Mesendoderm (in vitro differentiated cells): ENCODE results near the gene ATP13A5.
A peak's percentile ranks its signal among the peaks of the same experiment; 100 is the strongest.

Experiments used
- DNase-seq: peaks from one replicate; pipeline ENCODE4 v3.0.0; 2013
- H2AK5ac ChIP-seq: 2 replicates; pipeline ENCODE4 v1.6.1; 2013; ENCODE audit warnings: low read length, inconsistent platforms
- H2BK120ac ChIP-seq: 2 replicates; pipeline ENCODE4 v1.6.1; 2013; ENCODE audit warnings: low read depth, mild to moderate bottlenecking, low read length, moderate library complexity, mixed read lengths
- H2BK15ac ChIP-seq: replicated peaks from 2 replicates; pipeline ENCODE4 v1.6.1; 2013; ENCODE audit warnings: low read depth, mild to moderate bottlenecking, moderate library complexity
- H2BK5ac ChIP-seq: 2 replicates; pipeline ENCODE4 v1.6.1; 2013; ENCODE audit warnings: low read length, inconsistent platforms
- H3K18ac ChIP-seq: 2 replicates; pipeline ENCODE4 v1.6.1; 2013; ENCODE audit warnings: mild to moderate bottlenecking, low read length, mixed read lengths
- H3K23ac ChIP-seq: one replicate; pipeline ENCODE4 v1.6.1; 2013; ENCODE audit warnings: low read length
- H3K27ac ChIP-seq: 2 replicates; pipeline ENCODE4 v1.5.1; 2013; ENCODE audit warnings: low read depth, mild to moderate bottlenecking, inconsistent platforms, low read length, moderate library complexity
- H3K27me3 ChIP-seq: 2 replicates; pipeline ENCODE4 v1.6.1; 2013; ENCODE audit warnings: low read length, control low read depth, mild to moderate bottlenecking, inconsistent platforms; ENCODE audit not compliant: insufficient read depth, poor library complexity
- H3K36me3 ChIP-seq: 2 replicates; pipeline ENCODE4 v1.6.1; 2013; ENCODE audit warnings: low read length, inconsistent platforms; ENCODE audit not compliant: control insufficient read depth, insufficient read depth
- H3K4ac ChIP-seq: one replicate; pipeline ENCODE4 v1.6.1; 2013; ENCODE audit warnings: low read depth, mild to moderate bottlenecking, low read length, moderate library complexity
- H3K4me1 ChIP-seq: 2 replicates; pipeline ENCODE4 v1.6.1; 2013; ENCODE audit warnings: low read depth, low read length, inconsistent platforms; ENCODE audit not compliant: control insufficient read depth
- H3K4me2 ChIP-seq: 2 replicates; pipeline ENCODE4 v1.6.1; 2013; ENCODE audit warnings: low read length
- H3K4me3 ChIP-seq: 2 replicates; pipeline ENCODE4 v1.5.1; 2013; ENCODE audit warnings: mild to moderate bottlenecking, low read length
- H3K56ac ChIP-seq: one replicate; pipeline ENCODE4 v1.6.1; 2013; ENCODE audit warnings: low read length
- H3K79me1 ChIP-seq: 2 replicates; pipeline ENCODE4 v1.6.1; 2013; ENCODE audit warnings: low read length, inconsistent platforms
- H3K79me2 ChIP-seq: 2 replicates; pipeline ENCODE4 v1.6.1; 2013; ENCODE audit warnings: mild to moderate bottlenecking, low read length; ENCODE audit not compliant: control insufficient read depth, insufficient read depth
- H3K9ac ChIP-seq: 2 replicates; pipeline ENCODE4 v1.6.1; 2013; ENCODE audit warnings: low read length, inconsistent platforms
- H4K5ac ChIP-seq: one replicate; pipeline ENCODE4 v1.6.1; 2013; ENCODE audit warnings: low read length
- H4K8ac ChIP-seq: one replicate; pipeline ENCODE4 v1.6.1; 2013; ENCODE audit warnings: low read depth, mild to moderate bottlenecking, control low read depth, low read length, moderate library complexity
- WGBS: extraction: QIAGEN DNeasy Blood & Tissue Kit; methylation state at CpG from one replicate; pipeline ENCODE4 v1.1.7; 2013; ENCODE audit warnings: low lambda C conversion rate, missing lambda C conversion rate; ENCODE audit not compliant: insufficient coverage; ENCODE audit errors: extremely low coverage; 5-methylcytosine and 5-hydroxymethylcytosine counted together

ATP13A5 gene

DNA sequence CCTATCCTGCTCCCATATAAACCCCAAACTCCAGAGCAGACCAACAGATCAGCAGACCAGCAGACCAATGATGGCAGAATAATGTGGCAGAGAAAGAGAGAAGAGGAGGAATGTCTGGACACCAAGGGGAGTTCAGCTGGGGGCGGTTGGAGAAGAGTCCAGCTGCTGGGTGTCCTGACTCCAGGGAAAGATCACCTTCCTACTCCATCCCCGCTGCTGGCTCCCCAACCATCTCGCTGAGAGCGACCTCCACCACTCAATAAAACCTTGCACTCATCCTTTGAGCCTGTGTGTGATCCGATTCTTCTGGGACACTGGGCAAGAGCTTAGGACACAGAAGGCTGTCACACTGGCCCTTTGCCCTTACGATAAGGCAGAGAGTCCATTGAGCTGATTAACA lies 150.3 kb downstream of the ATP13A5 start:
- no peak overlapping the region for H3K27ac ChIP-seq
- DNase-seq, result no peak
- H3K79me1 ChIP-seq, result no peaks in the 10 kb centered on the region
- no peak overlapping the region for H2BK5ac ChIP-seq
- no peak overlapping the region for H2BK120ac ChIP-seq
- H4K8ac ChIP-seq, result no peak overlapping the region
- H3K27me3 ChIP-seq, result no peaks in the 10 kb centered on the region
- no peak overlapping the region for H3K4me2 ChIP-seq
- no peaks in the 10 kb centered on the region for H3K36me3 ChIP-seq
- no peak overlapping the region for H3K18ac ChIP-seq
- H3K4me3 ChIP-seq, result no peak overlapping the region
- H3K9ac ChIP-seq, result no peak overlapping the region
- no peak overlapping the region for H2BK15ac ChIP-seq
- no peak overlapping the region for H3K4ac ChIP-seq
- no peak overlapping the region for H2AK5ac ChIP-seq
- WGBS, result no CpG with 5 or more reads among the region's 6 CpGs
- H3K4me1 ChIP-seq, result peaks cover 8% of the 10 kb centered on the region
- H3K56ac ChIP-seq, result no peak overlapping the region
- H3K79me2 ChIP-seq, result no peaks in the 10 kb centered on the region
- no peak overlapping the region for H3K23ac ChIP-seq
- no peak overlapping the region for H4K5ac ChIP-seq

DNA sequence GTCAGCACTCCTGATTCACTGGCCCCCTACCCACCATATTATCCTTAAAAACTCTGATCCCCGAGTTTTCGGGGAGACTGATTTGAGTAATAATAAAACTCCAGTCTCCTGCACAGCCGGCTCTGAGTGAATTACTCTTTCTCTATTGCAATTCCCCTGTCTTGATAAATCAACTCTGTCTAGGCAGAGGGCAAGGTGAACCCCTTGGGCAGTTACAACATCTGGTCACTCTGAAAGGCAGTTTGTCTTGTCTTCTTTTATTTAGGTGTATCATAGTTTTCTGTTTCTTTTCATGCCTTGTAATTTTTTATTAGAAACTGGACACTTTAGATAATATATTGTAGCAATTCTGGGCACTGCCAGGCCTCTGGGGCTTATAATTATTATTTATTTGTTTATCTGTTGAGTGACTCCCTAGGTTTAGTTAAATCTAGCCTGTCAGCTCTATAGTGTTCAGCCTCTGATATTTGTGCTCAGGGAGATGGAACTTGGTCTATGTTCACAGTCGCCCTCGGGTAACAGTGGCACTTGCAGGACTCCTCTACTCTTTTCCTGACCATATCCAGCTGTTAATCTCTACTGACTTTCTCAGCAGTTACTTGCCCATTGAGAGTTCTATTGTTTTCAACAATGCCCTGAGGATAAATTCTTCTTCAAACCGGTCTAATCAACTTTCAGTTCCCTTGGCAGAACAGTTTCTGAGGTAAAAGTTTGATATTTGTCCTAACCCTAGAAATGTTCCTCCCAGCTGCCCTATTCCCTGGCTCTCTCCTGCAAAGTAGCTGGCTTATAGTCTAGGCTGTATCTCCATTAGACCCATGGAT lies 153.0 kb downstream of the ATP13A5 start:
- Histone ChIP-seq H4K5ac (no peak overlapping the region), H3K4me1 (peaks cover 8% of the 10 kb centered on the region), H3K27me3 (no peaks in the 10 kb centered on the region), H3K27ac (no peak overlapping the region), H3K9ac (no peak overlapping the region), H3K36me3 (no peaks in the 10 kb centered on the region), H2BK120ac (no peak overlapping the region), H3K4me2 (no peak overlapping the region), H2BK15ac (no peak overlapping the region), H2AK5ac (no peak overlapping the region), H3K79me1 (no peaks in the 10 kb centered on the region), H3K23ac (no peak overlapping the region), H3K56ac (no peak overlapping the region), H3K79me2 (no peaks in the 10 kb centered on the region), H4K8ac (no peak overlapping the region), H3K4ac (no peak overlapping the region), H3K18ac (no peak overlapping the region), H2BK5ac (no peak overlapping the region), H3K4me3 (no peak overlapping the region)
- DNase-seq, result peak; percentile 78
- WGBS, result no CpG with 5 or more reads among the region's 6 CpGs
